GM19397 (cell line): ENCODE results near the gene DYNLL1.
"Not testable (repeated sequence)": the region's sequence is repeated elsewhere in the genome, so short reads cannot be mapped to it uniquely, and the experiment has no call there.

Experiments used
- ATAC-seq: cut with Tn5 transposase; IDR thresholded peaks from one replicate; pipeline ENCODE4 v1.9.1; 2021; ENCODE audit warnings: mild to moderate bottlenecking, moderate library complexity; ENCODE audit not compliant: unreplicated experiment

Gene DYNLL1

DNA sequence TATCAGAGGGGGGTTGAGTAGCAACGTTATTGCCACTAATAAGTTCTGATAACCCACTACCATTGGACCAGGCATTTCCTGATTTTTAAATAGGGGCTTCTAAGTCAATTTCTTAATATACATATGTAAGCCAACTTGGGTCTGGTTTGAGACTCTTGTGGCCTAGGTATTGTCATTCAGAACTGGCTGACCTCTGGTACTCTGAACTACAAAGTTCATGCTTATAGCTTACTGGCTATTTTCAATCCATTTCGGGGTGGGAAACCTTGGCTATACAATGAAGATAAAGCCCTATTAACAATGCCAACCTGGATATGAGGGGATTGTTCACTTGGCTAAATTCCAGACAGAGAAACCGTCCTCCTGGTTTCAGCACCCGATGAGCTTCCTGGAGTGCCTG, 8.7 kb downstream of the DYNLL1 start:
- ATAC-seq = no peak

DNA sequence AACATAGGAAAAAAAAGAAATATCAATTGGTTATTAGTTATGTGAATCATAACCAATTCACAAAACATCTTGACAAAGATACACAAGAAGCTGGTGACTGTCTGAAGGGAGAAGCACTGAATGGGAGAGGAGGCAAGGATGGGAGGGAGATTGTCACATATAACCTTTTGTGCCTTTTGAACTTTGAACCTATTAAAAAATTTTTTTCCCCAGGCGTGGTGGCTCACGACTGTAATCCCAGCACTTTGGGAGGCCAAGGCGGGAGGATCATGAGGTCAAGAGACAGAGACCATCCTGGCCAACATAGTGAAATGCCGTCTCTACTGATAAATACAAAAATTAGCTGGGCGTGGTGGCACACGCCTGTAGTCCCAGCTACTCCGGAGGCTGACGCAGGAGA, 12.6 kb downstream of the DYNLL1 start:
- ATAC-seq = no peak

DNA sequence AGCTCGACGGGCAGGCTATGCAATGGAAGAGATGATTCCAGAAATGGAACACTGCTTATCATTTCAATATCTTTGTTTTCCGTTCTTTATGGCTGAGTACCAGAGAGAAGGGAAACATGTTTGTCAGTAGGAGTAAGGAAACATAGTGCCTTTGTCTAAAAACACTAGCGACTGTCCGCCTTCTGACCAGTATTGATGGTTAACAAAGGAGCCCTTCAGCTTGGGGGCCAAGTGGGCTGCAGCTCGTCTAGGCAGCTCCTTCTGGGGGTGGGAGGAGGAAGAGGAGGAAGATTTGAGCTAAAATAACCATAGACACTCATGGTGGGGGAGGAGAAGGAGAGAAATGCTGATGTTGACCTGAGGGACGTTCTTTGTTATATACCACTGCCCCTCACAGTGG, 18.1 kb downstream of the DYNLL1 start:
- no peak for ATAC-seq

- ATAC-seq = no peak
Measured at GRCh38 chr12:120515496-120515895, 19.6 kb downstream of the DYNLL1 start.

- not testable (repeated sequence) for ATAC-seq
Measured at GRCh38 chr12:120519324-120519723, 23.4 kb downstream of the DYNLL1 start.

GRCh38 chr12:120522568-120522967, 26.7 kb downstream of the DYNLL1 start:
- ATAC-seq = no peak

GRCh38 chr12:120528861-120529525, 33.1 kb downstream of the DYNLL1 start, which contains the start of gene COQ5:
COQ5 (minus strand) TSS chr12:120529158; CDS start chr12:120529141, 17 bp downstream.
- peak; percentile 81 for ATAC-seq

- ATAC-seq = no peak
Measured at GRCh38 chr12:120529641-120530417, 33.9 kb downstream of the DYNLL1 start.

- not testable (repeated sequence) for ATAC-seq
Measured at GRCh38 chr12:120530418-120530761, 34.5 kb downstream of the DYNLL1 start.

DNA sequence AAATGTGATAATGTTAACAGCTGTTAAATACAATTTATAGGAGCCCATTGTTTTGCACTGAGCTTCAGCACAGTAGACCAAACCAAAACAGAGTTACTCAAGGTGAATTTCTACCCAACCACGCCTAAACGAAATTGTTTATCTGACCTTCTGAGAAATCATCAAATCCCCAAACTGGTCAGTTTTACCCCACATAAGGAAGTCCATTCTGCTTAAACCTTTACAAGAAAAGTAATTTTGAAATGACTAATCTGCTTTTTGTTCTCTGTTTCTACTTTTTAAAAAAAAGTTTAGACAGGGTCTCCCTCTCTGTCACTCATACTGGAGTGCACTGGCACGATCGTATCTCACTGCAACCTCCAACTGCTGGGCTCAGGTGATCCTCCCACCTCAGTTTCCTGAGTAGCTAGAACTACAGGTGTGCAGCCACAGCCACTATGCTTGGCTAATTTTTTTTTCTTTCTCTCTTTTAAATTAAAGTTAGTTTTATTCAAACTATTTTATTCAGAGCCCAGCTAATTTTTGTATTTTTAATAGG, 36.9 kb downstream of the DYNLL1 start:
- ATAC-seq = no peak

DNA sequence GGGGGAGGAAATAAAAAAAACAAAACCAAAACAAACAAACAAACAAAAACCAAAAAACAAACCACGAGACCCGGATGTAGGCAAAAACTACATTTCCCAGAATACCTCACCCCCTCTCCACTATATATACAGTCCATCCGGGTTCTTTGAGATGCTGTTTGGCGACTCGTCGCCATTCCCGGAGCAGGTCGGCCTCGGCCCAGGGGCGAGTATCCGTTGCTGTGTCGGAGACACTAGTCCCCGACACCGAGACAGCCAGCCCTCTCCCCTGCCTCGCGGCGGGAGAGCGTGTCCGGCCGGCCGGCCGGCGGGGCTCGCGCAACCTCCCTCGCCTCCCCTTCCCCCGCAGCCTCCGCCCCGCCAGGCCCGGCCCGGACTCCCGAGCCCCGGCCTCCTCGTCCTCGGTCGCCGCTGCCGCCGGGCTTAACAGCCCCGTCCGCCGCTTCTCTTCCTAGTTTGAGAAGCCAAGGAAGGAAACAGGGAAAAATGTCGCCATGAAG, 38.3 kb downstream of the DYNLL1 start, which contains the start of gene RNF10:
TSS of gene RNF10 (plus strand) at position 154 of the 500 bp plus-strand sequence. CDS start 456 bp downstream, outside the sequence.
- peak; percentile 66 for ATAC-seq

- peak; percentile 46 for ATAC-seq
Measured at GRCh38 chr12:120534703-120535655, 39.1 kb downstream of the DYNLL1 start.

DNA sequence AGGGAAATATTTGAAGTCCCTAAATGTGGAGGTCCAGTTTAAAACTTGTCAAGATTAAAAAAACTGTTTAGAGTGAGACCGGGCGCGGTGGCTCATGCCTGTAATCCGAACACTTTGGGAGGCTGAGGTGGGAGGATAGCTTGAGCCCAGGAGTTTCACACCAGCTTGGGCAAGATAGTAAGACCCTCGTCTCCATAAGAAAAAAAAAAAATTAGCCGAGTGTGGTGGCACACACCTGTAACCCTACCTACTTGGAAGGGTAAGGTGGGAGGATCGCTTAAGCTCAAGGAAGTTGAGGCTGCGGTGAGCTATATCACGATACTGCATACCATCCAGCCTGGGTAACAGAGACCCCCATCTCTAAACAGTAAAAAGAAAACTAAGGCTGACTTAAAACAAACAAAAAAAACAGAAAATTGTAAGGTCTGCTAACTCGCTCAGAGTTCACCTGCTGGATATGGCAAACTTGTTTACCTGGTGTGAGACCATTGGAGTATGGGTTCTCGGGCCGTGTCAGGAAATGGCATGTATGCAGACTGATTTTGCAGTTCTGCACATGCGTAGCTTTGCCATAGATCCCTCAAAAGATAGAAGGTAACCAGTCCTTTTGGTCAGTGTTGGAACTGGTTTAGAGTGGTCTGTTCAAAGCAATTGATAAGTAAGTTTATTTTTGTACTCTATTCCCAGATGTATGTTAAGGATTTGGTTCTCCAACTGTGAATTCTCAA, 40.3 kb downstream of the DYNLL1 start:
- no peak for ATAC-seq

DNA sequence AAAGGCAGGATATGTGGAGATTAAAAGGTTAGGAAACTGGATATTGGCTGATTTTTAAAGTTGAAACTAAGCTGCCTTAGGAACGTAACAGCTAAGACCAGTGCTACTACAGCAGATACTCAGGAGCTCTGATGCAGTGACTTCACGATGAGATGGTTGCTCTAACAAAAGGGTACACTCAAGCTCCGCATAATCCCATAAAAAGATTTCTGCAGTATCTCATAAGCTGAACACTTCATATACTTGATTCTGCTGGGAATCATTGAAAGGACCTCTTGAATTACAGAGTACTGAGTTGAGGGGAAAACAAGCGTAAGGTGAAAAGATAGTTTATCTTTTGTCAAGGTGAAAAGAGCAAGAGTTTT, 41.9 kb downstream of the DYNLL1 start:
- no peak for ATAC-seq

GRCh38 chr12:120538281-120539156, 42.6 kb downstream of the DYNLL1 start:
- ATAC-seq = no peak

GRCh38 chr12:120539303-120539702, 43.4 kb downstream of the DYNLL1 start:
- no peak for ATAC-seq

- no peak for ATAC-seq
Measured at GRCh38 chr12:120540445-120540844, 44.5 kb downstream of the DYNLL1 start.

GRCh38 chr12:120542166-120542565, 46.3 kb downstream of the DYNLL1 start:
- no peak for ATAC-seq

GRCh38 chr12:120544691-120545090, 48.8 kb downstream of the DYNLL1 start:
- ATAC-seq = no peak
